GM19455 (cell line): Measurements from ENCODE around the gene STK32B.

Source experiments
- ATAC-seq: cut with Tn5 transposase; IDR thresholded peaks from one replicate; pipeline ENCODE4 v1.9.1; 2021; ENCODE audit not compliant: unreplicated experiment

Gene STK32B

GRCh38 chr4:5120067-5120466 lies 68.8 kb downstream of the STK32B start:
- no peak for ATAC-seq

GRCh38 chr4:5120468-5120867 lies 69.2 kb downstream of the STK32B start:
- no peak for ATAC-seq

GRCh38 chr4:5122114-5122513 lies 70.8 kb downstream of the STK32B start:
- ATAC-seq, result no peak

- ATAC-seq, result no peak
Observed at GRCh38 chr4:5124876-5125275, 73.6 kb downstream of the STK32B start.

GRCh38 chr4:5125321-5125720 lies 74.0 kb downstream of the STK32B start:
- no peak for ATAC-seq

- no peak for ATAC-seq
Observed at GRCh38 chr4:5126231-5126630, 75.0 kb downstream of the STK32B start.

GRCh38 chr4:5126857-5127256 lies 75.6 kb downstream of the STK32B start:
- ATAC-seq, result no peak

GRCh38 chr4:5127556-5127955 lies 76.3 kb downstream of the STK32B start:
- no peak for ATAC-seq

- ATAC-seq, result no peak
Observed at GRCh38 chr4:5128569-5128968, 77.3 kb downstream of the STK32B start.

- ATAC-seq, result no peak
Observed at GRCh38 chr4:5133201-5133600, 81.9 kb downstream of the STK32B start.

GRCh38 chr4:5133933-5134594 lies 82.8 kb downstream of the STK32B start:
- no peak for ATAC-seq

GRCh38 chr4:5134620-5135019 lies 83.3 kb downstream of the STK32B start:
- no peak for ATAC-seq

GRCh38 chr4:5137226-5137625 lies 85.9 kb downstream of the STK32B start:
- no peak for ATAC-seq

- ATAC-seq, result no peak
Observed at GRCh38 chr4:5137927-5138326, 86.6 kb downstream of the STK32B start.

- ATAC-seq, result no peak
Observed at GRCh38 chr4:5138389-5138788, 87.1 kb downstream of the STK32B start.

- ATAC-seq, result no peak
Observed at GRCh38 chr4:5139141-5139540, 87.9 kb downstream of the STK32B start.

GRCh38 chr4:5141802-5142201 lies 90.5 kb downstream of the STK32B start:
- ATAC-seq, result no peak

GRCh38 chr4:5142726-5143125 lies 91.4 kb downstream of the STK32B start:
- no peak for ATAC-seq

GRCh38 chr4:5143306-5143861 lies 92.1 kb downstream of the STK32B start:
- ATAC-seq, result no peak

GRCh38 chr4:5143940-5144339 lies 92.7 kb downstream of the STK32B start:
- no peak for ATAC-seq

- no peak for ATAC-seq
Observed at GRCh38 chr4:5144384-5144783, 93.1 kb downstream of the STK32B start.

- no peak for ATAC-seq
Observed at GRCh38 chr4:5146248-5146647, 95.0 kb downstream of the STK32B start.

- ATAC-seq, result no peak
Observed at GRCh38 chr4:5152521-5152920, 101.2 kb downstream of the STK32B start.
